HG03039 (cell line): ENCODE measurements around the gene IQCF6.
"Not testable (repeated sequence)": the region's sequence is repeated elsewhere in the genome, so short reads cannot be mapped to it uniquely, and the experiment has no call there.

Experiments
- ATAC-seq: cut with Tn5 transposase; IDR thresholded peaks from one replicate; pipeline ENCODE4 v1.9.1; 2021; ENCODE audit warnings: mild to moderate bottlenecking, moderate library complexity; ENCODE audit not compliant: unreplicated experiment

Gene IQCF6

DNA sequence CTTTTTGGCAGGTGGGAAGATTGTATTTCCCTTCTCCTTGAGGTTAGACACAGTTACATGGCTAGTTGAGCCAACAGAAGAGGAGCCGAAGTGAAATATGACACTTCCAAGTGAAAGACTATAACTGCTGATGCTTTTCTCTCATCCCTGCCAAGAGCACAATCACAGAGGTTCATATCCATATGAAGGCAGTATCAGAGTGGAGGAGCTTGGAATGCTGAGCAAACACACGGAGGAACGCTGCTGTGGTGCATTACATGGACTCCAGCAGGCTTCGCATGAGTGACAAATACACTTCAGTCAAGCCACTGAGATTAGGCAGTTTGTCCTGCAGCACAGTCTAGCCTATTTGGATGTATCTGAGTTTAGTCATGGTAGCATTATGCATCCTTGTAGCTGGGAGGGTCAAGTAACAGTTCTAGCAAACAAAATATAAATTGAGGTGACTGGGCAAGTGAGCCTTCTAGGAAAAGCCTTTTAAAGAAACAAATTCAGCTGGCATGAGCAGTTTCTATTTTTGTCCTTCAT, 5.4 kb downstream of the IQCF6 start:
- ATAC-seq: no peak

- ATAC-seq: no peak
Measured at GRCh38 chr3:51759203-51759602, 19.8 kb downstream of the IQCF6 start.

DNA sequence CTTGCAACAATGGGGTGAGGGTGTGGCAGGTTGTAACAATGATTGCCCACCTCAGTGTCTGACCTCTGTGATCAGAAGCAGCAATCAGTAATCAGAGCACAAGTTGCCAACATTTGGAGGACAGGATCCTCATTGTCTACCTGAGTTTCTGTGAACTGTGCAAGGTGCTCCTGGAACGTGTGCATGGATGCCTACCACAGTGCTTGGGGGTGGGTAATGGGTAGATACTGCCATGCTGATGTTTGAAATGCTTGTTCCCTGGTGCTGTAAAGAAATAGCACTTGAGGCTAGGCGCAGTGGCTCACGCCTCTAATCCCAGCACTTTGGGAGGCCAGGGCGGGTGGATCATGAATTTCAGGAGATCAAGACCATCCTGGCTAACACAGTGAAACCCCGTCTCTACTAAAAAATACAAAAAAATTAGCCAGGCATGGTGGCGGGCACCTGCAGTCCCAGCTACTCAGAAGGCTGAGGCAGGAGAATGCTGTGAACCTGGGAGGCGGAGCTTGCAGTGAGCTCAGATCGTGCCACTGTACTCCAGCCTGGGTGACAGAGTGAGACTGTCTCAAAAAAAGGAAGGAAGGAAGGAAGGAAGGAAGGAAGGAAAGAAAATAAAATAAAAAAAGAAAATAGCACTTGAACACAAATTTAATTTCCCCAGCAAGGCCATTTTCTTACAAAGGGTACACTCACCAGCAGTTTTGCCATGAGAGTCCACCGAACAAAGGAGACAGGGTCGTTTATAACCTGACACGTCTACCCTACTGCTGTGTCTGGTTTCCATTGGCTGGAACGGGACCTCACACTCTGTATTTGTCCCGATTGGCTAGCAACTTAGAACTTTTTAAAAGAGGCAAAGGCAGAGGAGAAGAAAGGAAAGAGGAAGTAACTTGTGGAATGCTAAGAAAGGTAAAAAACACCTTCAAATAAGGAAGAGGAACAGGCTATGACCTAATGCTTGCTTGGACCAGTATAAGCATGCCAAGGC, 25.0 kb downstream of the IQCF6 start:
- not testable (repeated sequence) for ATAC-seq

GRCh38 chr3:51751287-51751686, 27.8 kb downstream of the IQCF6 start:
- ATAC-seq: no peak

DNA sequence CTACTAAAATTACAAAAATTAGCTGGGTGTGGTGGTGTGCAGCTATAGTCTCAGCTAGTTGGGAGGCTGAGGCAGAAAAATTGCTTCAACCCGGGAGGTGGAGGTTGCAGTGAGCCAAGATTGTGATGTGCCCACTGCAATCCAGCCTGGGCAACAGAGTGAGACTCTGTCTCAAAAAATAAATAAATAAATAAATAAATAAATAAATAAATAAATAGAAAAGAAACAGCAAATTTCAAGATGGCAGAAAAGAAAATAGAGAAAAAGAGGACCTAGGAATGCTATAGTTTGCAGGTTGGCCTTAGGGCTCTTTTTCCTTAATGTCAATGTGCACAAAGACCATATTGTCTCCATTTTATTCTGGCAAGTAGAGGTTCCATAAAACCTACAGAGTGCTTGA, 28.2 kb downstream of the IQCF6 start:
- no peak for ATAC-seq

GRCh38 chr3:51748327-51748726, 30.7 kb downstream of the IQCF6 start:
- no peak for ATAC-seq

- ATAC-seq: no peak
Measured at GRCh38 chr3:51747840-51748239, 31.2 kb downstream of the IQCF6 start.

DNA sequence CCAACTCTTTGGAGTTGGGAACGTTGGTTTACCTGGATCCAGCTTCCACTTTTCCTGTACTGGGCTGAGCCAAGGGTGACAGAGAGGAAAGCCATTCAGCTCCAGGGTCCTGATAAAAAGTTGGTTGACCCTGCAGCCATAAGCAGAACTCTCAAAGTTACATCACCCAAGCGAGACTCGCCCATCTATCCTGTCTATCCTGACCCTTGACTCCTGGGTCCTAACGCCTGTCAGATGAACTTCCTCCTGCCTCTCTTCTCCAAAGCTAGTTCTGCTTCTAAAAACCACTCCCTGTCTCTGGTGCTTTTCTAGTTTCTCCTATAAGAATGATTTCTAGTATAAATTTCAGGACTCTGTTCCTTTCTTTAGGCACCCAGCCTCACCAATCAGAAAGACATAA, 36.1 kb downstream of the IQCF6 start:
- not testable (repeated sequence) for ATAC-seq

DNA sequence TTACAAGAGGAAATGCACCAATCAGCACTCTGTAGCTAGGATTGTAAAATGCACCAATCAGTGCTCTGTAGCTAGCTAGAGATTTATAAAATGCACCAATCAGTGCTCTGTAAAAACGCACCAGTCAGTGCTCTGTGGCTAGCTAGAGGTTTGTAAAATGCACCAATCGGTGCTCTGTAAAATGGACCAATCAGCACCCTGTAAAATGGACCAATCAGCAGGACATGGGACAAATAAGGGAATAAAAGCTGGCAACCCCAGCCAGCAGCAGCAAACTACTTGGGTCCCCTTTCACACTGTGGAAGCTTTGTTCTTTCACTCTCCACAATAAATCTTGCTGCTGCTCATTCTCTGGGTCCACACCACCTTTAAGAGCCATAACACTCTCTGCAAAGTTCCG, 36.7 kb downstream of the IQCF6 start:
- not testable (repeated sequence) for ATAC-seq

DNA sequence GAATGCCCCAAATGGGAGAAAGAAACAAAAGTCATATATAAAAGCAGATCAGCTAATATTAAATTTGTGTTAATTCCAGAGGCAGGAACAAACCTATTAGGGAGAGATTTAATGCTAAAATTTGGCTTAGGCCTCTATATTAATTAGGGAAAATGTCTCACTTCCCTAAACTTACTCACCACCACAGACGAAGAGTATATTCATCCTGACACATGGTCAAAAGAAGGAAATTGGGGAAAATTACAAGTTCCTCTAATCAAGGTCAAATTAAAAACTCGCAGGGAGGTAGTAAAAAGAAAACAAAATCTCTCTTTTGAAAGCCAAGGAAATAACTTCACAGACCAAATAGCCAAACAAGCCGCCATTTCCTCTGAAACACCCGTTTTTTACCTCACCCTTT, 39.9 kb downstream of the IQCF6 start:
- ATAC-seq: no peak

GRCh38 chr3:51735950-51736349, 43.1 kb downstream of the IQCF6 start:
- no peak for ATAC-seq

GRCh38 chr3:51735039-51735438, 44.0 kb downstream of the IQCF6 start:
- ATAC-seq: no peak

DNA sequence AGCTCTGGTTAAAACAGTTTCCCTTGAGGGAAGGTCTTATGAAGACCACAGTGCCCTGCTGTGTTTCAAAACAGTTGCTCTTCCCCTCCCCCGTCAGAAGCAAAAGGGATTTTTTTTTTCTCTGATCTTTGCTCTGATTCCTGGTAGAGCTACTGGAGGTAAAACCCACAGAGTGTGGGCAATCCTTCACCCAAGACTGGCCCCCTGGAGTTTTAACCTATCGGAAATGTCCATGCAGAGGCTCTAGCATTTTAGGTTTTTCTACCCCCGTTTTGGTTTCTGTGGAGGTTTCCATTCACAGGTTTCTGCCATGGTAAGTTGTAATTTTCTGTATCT, 44.5 kb downstream of the IQCF6 start:
- no peak for ATAC-seq

- ATAC-seq: no peak
Measured at GRCh38 chr3:51733859-51734571, 45.0 kb downstream of the IQCF6 start.

- ATAC-seq: no peak
Measured at GRCh38 chr3:51729042-51729633, 49.9 kb downstream of the IQCF6 start.
